Prostate gland (tissue), 2 donors: Measurements from ENCODE around the gene BDKRB2. TPM values are rescaled to one million over a fixed set of nuclear protein-coding genes. Genes with fewer than 3 reads are reported as not detected.

Source experiments
- DNase-seq: peaks from one replicate; pipeline ENCODE4 v3.0.0-alpha.2; 2019; ENCODE audit warnings: low spot score
- H3K27ac ChIP-seq, 2 donors: fragments of 200-600 bp; sonication (generic); 2 replicates each; pipeline ENCODE4 v1.5.1; 2017 to 2019
- H3K27me3 ChIP-seq: fragments of 200-600 bp; sonication (generic); replicated peaks from 2 replicates; pipeline ENCODE4 v1.5.1; 2019; ENCODE audit not compliant: insufficient read depth
- H3K36me3 ChIP-seq, 2 donors: fragments of 200-600 bp; sonication (generic); 1 replicate in 1 of 2; 2 replicates in 1 of 2; pipeline versions ENCODE4 v1.5.1 to v1.8.1; 2017 to 2019
- H3K4me1 ChIP-seq: fragments of 200-600 bp; sonication (generic); replicated peaks from 2 replicates; pipeline ENCODE4 v1.5.1; 2019
- H3K4me3 ChIP-seq, 2 donors: fragments of 200-600 bp; sonication (generic); 2 replicates each; pipeline ENCODE4 v1.5.1; 2017 to 2019
- H3K9me3 ChIP-seq: fragments of 200-600 bp; sonication (generic); 2 replicates; pipeline ENCODE4 v1.5.1; 2017
- POLR2A ChIP-seq: fragments of 450-650 bp; IDR thresholded peaks from one replicate; pipeline ENCODE4 v1.6.1; 2016; ENCODE audit warnings: antibody characterized with exemption, mild to moderate bottlenecking
- POLR2AphosphoS5 ChIP-seq: sonication (generic); formaldehyde crosslinking; IDR thresholded peaks from one replicate; pipeline ENCODE4 v1.6.1; 2017; ENCODE audit warnings: antibody characterized with exemption
- WGBS: methylation state at CpG from one replicate; pipeline ENCODE4 v1.1.5; 2018; 5-methylcytosine and 5-hydroxymethylcytosine counted together
- intact Hi-C: fragments of 100-400 bp; cut with DNase I; formaldehyde crosslinking; loops from one replicate; pipeline ENCODE4 v1.14.2; 2022
- total RNA-seq, 2 donors: library from RNA; depleted of rRNA; stranded (reverse); fragments of >200 nt; gene quantifications; one replicate each; pipeline ENCODE4 v1.1.0, GENCODE V29; 2016
- TF ChIP-seq, protein P1 (sequence below), 4 experiments: fragments of 200-600 bp in 2 of 4; fragments of 450-650 bp in 2 of 4; sonication (generic) in 2 of 4; IDR thresholded peaks; 1 replicate in 3 of 4; 2 replicates in 1 of 4; pipeline ENCODE4 v1.5.1; 2016 to 2019; ENCODE audit warnings: antibody characterized with exemption in 4 of 4, mild to moderate bottlenecking in 2 of 4, moderate library complexity in 2 of 4

Gene BDKRB2
- total RNA-seq, 2 donors from 2014 or later: 0.97 to 1.2 TPM

DNA sequence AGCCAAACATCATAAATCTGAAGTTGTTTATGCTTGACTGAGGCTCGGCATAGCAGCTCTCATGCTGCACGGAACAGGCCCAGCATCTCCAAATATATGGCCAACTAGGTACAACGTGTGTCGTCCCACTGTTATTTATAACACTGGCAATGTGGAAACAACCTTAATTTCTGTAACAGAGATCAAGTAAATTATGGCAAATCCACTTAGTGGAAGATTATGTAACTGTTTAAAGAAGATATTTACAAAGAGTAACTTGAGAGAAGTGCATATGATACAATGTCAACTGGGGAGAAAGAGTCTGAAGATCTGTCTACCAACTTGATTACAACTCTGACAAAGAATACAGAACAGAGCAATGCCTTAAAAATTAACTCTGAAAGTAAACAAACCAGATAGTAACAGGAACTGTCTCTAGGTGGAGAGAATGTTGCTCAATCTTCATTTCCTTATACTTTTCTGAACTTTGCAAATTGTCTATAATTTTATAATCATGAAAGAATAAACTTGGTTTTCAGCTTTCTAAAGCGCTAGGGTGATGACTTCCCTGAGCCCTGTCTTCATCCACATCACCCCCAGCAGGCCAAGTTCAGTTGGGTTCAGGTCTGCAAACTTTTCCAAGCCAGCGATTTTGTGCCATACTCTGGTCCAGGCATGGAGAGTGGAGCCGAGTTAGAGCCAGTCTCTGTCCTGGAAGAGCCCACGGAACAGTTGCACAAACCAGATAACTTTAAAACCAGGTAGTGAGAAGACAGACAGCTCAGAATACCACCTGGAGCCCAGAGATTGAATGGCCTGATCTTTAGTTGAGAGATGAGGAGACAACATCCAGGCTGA, 44.3 kb upstream of the BDKRB2 start:
- no peak overlapping the region for H3K4me3 ChIP-seq
- no peak for DNase-seq
- TF ChIP-seq POLR2A: no peak
- TF ChIP-seq, protein P1, sequence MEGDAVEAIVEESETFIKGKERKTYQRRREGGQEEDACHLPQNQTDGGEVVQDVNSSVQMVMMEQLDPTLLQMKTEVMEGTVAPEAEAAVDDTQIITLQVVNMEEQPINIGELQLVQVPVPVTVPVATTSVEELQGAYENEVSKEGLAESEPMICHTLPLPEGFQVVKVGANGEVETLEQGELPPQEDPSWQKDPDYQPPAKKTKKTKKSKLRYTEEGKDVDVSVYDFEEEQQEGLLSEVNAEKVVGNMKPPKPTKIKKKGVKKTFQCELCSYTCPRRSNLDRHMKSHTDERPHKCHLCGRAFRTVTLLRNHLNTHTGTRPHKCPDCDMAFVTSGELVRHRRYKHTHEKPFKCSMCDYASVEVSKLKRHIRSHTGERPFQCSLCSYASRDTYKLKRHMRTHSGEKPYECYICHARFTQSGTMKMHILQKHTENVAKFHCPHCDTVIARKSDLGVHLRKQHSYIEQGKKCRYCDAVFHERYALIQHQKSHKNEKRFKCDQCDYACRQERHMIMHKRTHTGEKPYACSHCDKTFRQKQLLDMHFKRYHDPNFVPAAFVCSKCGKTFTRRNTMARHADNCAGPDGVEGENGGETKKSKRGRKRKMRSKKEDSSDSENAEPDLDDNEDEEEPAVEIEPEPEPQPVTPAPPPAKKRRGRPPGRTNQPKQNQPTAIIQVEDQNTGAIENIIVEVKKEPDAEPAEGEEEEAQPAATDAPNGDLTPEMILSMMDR (IDR thresholded peaks at IDR 0.05): no peak
- 57% methylated on average over 8 of the region's 8 CpGs for WGBS
- H3K27ac ChIP-seq: no peak overlapping the region
- H3K9me3 ChIP-seq: no peaks in the 10 kb centered on the region
- H3K36me3 ChIP-seq: no peaks in the 10 kb centered on the region
- intact Hi-C loops: no loop called here
- no peaks in the 10 kb centered on the region for H3K27me3 ChIP-seq
- H3K4me1 ChIP-seq: no peaks in the 10 kb centered on the region

DNA sequence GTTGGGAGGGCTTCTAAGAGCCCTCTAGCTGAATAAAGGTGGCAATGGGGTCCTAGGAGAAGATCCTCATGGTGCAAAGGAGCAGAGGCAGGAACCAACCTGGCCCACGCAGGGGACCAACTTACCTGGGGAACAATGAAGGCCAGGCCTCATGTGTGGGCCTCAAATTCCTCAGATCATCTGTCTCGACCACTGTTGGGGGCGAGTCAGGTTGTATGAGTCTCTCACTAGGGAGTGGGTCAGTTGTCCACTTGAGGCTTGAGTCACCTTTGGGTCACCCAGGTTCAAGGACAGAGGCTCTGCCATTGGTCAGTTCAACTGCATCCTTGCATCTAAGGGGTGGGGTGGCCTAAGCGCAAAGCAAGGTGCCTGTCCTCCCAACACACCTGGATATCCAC, 43.7 kb upstream of the BDKRB2 start:
- no peak overlapping the region for H3K27ac ChIP-seq
- H3K36me3 ChIP-seq: no peaks in the 10 kb centered on the region
- WGBS: 95% methylated on average over 4 of the region's 4 CpGs
- H3K9me3 ChIP-seq: no peaks in the 10 kb centered on the region
- TF ChIP-seq POLR2AphosphoS5 (no peak), POLR2A (no peak)
- TF ChIP-seq, protein P1 (IDR thresholded peaks at IDR 0.05): no peak
- no peak overlapping the region for H3K4me3 ChIP-seq
- H3K4me1 ChIP-seq: no peaks in the 10 kb centered on the region
- no peaks in the 10 kb centered on the region for H3K27me3 ChIP-seq
- intact Hi-C loops: no loop called here
- DNase-seq: no peak

DNA sequence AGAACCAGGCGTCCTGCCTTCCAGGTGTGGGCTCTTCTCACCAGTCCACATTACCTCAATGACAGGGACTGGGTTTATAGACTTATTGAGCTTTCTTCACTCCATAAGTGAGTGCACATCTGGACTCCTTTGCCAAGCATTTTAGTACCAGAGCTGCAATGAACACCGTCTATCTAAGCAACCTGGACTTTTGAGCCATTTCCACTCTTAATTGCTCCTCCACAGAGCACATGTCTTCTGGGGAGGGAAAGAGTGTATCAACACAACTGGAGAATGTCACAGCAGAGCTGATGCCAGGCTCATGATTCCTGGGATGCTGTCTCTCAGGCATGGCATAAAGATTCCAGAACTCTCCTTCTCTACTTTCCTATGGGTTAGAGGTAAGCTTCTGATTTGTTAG, 43.0 kb upstream of the BDKRB2 start:
- no peak for DNase-seq
- H3K4me3 ChIP-seq: no peak overlapping the region
- no peaks in the 10 kb centered on the region for H3K4me1 ChIP-seq
- H3K36me3 ChIP-seq: no peaks in the 10 kb centered on the region
- whole genome bisulfite sequencing: 75% methylated on average over 2 of the region's 2 CpGs
- H3K9me3 ChIP-seq: no peaks in the 10 kb centered on the region
- no peak overlapping the region for H3K27ac ChIP-seq
- TF ChIP-seq POLR2A (no peak), POLR2AphosphoS5 (no peak)
- TF ChIP-seq, protein P1 (IDR thresholded peaks at IDR 0.05): no peak
- no peaks in the 10 kb centered on the region for H3K27me3 ChIP-seq
- intact Hi-C loops: no loop called here

DNA sequence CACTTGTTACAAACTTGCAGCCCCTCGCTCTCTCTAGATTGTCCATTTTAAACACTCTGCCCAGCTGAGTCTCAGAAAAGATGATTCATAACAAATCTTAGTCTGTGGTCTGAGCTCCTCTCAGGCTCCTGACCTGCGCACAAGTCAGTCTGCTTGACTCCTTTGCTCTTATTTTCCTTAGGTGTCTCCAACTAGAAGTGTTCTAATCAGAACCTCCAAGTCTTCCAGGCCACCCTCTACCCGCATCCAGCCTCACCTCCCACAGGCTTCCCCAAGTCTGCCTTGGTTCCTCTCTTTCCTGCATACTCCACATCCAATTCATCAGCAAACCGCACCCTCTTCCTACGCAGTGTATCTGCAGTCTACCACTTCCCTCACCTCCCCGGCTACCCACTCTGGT, 42.4 kb upstream of the BDKRB2 start:
- no peak for DNase-seq
- WGBS: 95% methylated on average over 6 of the region's 6 CpGs

More for the DNA sequence above, 42.4 kb upstream of the BDKRB2 start:
- no peaks in the 10 kb centered on the region for H3K27me3 ChIP-seq
- intact Hi-C loops: no loop called here
- no peak overlapping the region for H3K4me3 ChIP-seq
- H3K4me1 ChIP-seq: no peaks in the 10 kb centered on the region
- no peak for TF ChIP-seq POLR2AphosphoS5
- no peak for TF ChIP-seq POLR2A
- TF ChIP-seq, protein P1 (IDR thresholded peaks at IDR 0.05): no peak
- no peaks in the 10 kb centered on the region for H3K9me3 ChIP-seq
- no peak overlapping the region for H3K27ac ChIP-seq
- no peaks in the 10 kb centered on the region for H3K36me3 ChIP-seq
